Loucy (cell line): ENCODE results near the gene NEXN.
"Not testable (repeated sequence)": the region's sequence is repeated elsewhere in the genome, so short reads cannot be mapped to it uniquely, and the experiment has no call there.

Experiments used
- H2AFZ ChIP-seq: fragments of 200-600 bp; sonication (generic); 2 replicates; pipeline ENCODE4 v1.6.0; 2016; ENCODE audit warnings: antibody characterized with exemption, mild to moderate bottlenecking, low read length, moderate library complexity
- H3F3A ChIP-seq: fragments of 200-600 bp; 2 replicates; pipeline ENCODE4 v1.6.0; 2016; ENCODE audit warnings: antibody characterized with exemption, low read depth, mild to moderate bottlenecking
- H3K27me3 ChIP-seq: fragments of 200-600 bp; sonication (generic); 2 replicates; pipeline ENCODE4 v1.6.1; 2014; ENCODE audit warnings: low read length, mild to moderate bottlenecking; ENCODE audit not compliant: insufficient read depth, poor library complexity, severe bottlenecking
- H3K36me3 ChIP-seq: fragments of 200-600 bp; sonication (generic); 2 replicates; pipeline ENCODE4 v1.6.1; 2016; ENCODE audit warnings: low read length; ENCODE audit not compliant: insufficient read depth
- H3K4me1 ChIP-seq: fragments of 200-600 bp; sonication (generic); 2 replicates; pipeline ENCODE4 v1.5.1; 2014; ENCODE audit warnings: low read length, mild to moderate bottlenecking; ENCODE audit not compliant: insufficient read depth, poor library complexity, severe bottlenecking
- H3K4me2 ChIP-seq: fragments of 200-600 bp; sonication (generic); 2 replicates; pipeline ENCODE4 v1.6.0; 2014; ENCODE audit warnings: antibody characterized with exemption, low read length, low read depth, mild to moderate bottlenecking; ENCODE audit not compliant: poor library complexity, severe bottlenecking
- H3K4me3 ChIP-seq: fragments of 200-600 bp; sonication (generic); 2 replicates; pipeline ENCODE4 v1.5.1; 2014; ENCODE audit warnings: low read length, mild to moderate bottlenecking, mixed read lengths; ENCODE audit not compliant: poor library complexity, severe bottlenecking
- H3K79me2 ChIP-seq: fragments of 200-600 bp; sonication (generic); 2 replicates; pipeline ENCODE4 v1.6.1; 2014; ENCODE audit warnings: low read length; ENCODE audit not compliant: insufficient read depth
- H3K9ac ChIP-seq: fragments of 200-600 bp; sonication (generic); 2 replicates; pipeline ENCODE4 v1.6.0; 2014; ENCODE audit warnings: mild to moderate bottlenecking, low read depth, low read length, moderate library complexity; ENCODE audit not compliant: poor library complexity, severe bottlenecking
- H3K9me2 ChIP-seq: fragments of 200-600 bp; sonication (generic); replicated peaks from 2 replicates; pipeline ENCODE4 v1.6.1; 2016; ENCODE audit warnings: low read depth, low read length, mixed read lengths
- H3K9me3 ChIP-seq: fragments of 200-600 bp; sonication (generic); 2 replicates; pipeline ENCODE4 v1.6.1; 2014; ENCODE audit warnings: mild to moderate bottlenecking, antibody characterized with exemption, low read length, low read depth; ENCODE audit not compliant: insufficient read depth
- H4K20me1 ChIP-seq: fragments of 200-600 bp; sonication (generic); 2 replicates; pipeline ENCODE4 v1.6.0; 2014; ENCODE audit warnings: antibody characterized with exemption, low read length, mild to moderate bottlenecking; ENCODE audit not compliant: insufficient read depth, poor library complexity, severe bottlenecking
- CTCF ChIP-seq: fragments of 200-600 bp; sonication (generic); conservative IDR thresholded peaks from 2 replicates; pipeline ENCODE4 v1.5.1; 2014; ENCODE audit warnings: mild to moderate bottlenecking, antibody characterized with exemption, low read length
- EZH2phosphoT487 ChIP-seq: fragments of 200-600 bp; IDR thresholded peaks from 2 replicates; pipeline ENCODE4 v1.6.1; 2018; ENCODE audit warnings: antibody characterized with exemption, mild to moderate bottlenecking, moderate library complexity, borderline replicate concordance

Gene NEXN

GRCh38 chr1:77977989-77978292 lies 89.5 kb downstream of the NEXN start:
- Histone ChIP-seq H3K4me3 (peak overlapping the region; percentile 95), H3K4me1 (peaks cover 38% of the 10 kb centered on the region), H3K9me2 (no peaks in the 10 kb centered on the region), H3K9me3 (no peaks in the 10 kb centered on the region), H3K9ac (peak overlapping the region; percentile 100), H4K20me1 (peaks cover 73% of the 10 kb centered on the region), H3K79me2 (peaks cover 94% of the 10 kb centered on the region), H2AFZ (no peak overlapping the region), H3K36me3 (0 out of 2 replicates have a peak, but pooled peaks cover 10% of the 10 kb centered on the region), H3K4me2 (peak overlapping the region; percentile 98), H3K27me3 (peaks cover 4% of the 10 kb centered on the region), H3F3A (no peaks in the 10 kb centered on the region; the same call in 1 of the 2 replicates)
- TF ChIP-seq CTCF (no peak), EZH2phosphoT487 (no peak)

- peak overlapping the region; percentile 62 for H2AFZ ChIP-seq
- H3K4me3 ChIP-seq = peak overlapping the region; percentile 95
- no peaks in the 10 kb centered on the region; the same call in 1 of the 2 replicates for H3F3A ChIP-seq
- H3K36me3 ChIP-seq = 0 out of 2 replicates have a peak, but pooled peaks cover 10% of the 10 kb centered on the region
- no peaks in the 10 kb centered on the region for H3K9me2 ChIP-seq
- peak overlapping the region; percentile 98 for H3K4me2 ChIP-seq
- no peaks in the 10 kb centered on the region for H3K9me3 ChIP-seq
- H3K27me3 ChIP-seq = peaks cover 4% of the 10 kb centered on the region
- H3K79me2 ChIP-seq = peaks cover 89% of the 10 kb centered on the region
- TF ChIP-seq CTCF (no peak), EZH2phosphoT487 (no peak)
- peaks cover 37% of the 10 kb centered on the region for H3K4me1 ChIP-seq
- H3K9ac ChIP-seq = peak overlapping the region; percentile 100
- H4K20me1 ChIP-seq = peaks cover 69% of the 10 kb centered on the region
Observed at GRCh38 chr1:77978293-77978968, 90.0 kb downstream of the NEXN start.

GRCh38 chr1:77978969-77979876 lies 90.8 kb downstream of the NEXN start, which contains the start of gene FUBP1:
FUBP1 (minus strand) TSS chr1:77979072; CDS start chr1:77979004, 68 bp downstream.
- H3F3A ChIP-seq = no peaks in the 10 kb centered on the region; the same call in 1 of the 2 replicates
- peak within 1 kb of the TSS; percentile 95 for H3K4me3 ChIP-seq
- H3K27me3 ChIP-seq = peaks cover 4% of the 10 kb centered on the region
- H3K4me2 ChIP-seq = peak within 1 kb of the TSS; percentile 98
- no peaks in the 10 kb centered on the region for H3K9me3 ChIP-seq
- H3K79me2 ChIP-seq = peaks cover 81% of the 10 kb centered on the region
- H4K20me1 ChIP-seq = peaks cover 61% of the 10 kb centered on the region
- TF ChIP-seq CTCF (peak; percentile 71), EZH2phosphoT487 (no peak)
- H3K4me1 ChIP-seq = peaks cover 35% of the 10 kb centered on the region
- H3K9me2 ChIP-seq = no peaks in the 10 kb centered on the region
- H3K9ac ChIP-seq = peak within 1 kb of the TSS; percentile 100
- peak within 1 kb of the TSS; percentile 63 for H2AFZ ChIP-seq
- 0 out of 2 replicates have a peak, but pooled peaks cover 10% of the 10 kb centered on the region for H3K36me3 ChIP-seq

GRCh38 chr1:77983352-77983996 lies 95.0 kb downstream of the NEXN start:
- not testable (repeated sequence) for H3F3A ChIP-seq, H3K9me3 ChIP-seq, H3K27me3 ChIP-seq, H3K4me2 ChIP-seq, H3K9ac ChIP-seq, H3K9me2 ChIP-seq, H2AFZ ChIP-seq, H3K36me3 ChIP-seq, H3K4me3 ChIP-seq
- peaks cover 19% of the 10 kb centered on the region for H3K4me1 ChIP-seq
- H3K79me2 ChIP-seq = peaks cover 39% of the 10 kb centered on the region
- H4K20me1 ChIP-seq = peaks cover 22% of the 10 kb centered on the region
